Transverse colon (tissue), 4 donors: ENCODE results near the gene AFP. TPM values are rescaled to one million over a fixed set of nuclear protein-coding genes. Genes with fewer than 3 reads are reported as not detected.

Experiments
- DNase-seq: peaks from one replicate; pipeline ENCODE4 v3.0.0-alpha.2; 2019
- H3K27ac ChIP-seq, 4 donors: fragments of 200-600 bp; sonication (generic); 2 replicates each; pipeline ENCODE4 v1.5.1; 2016 to 2018; ENCODE audit warnings: inconsistent platforms in 4 of 4
- H3K27me3 ChIP-seq: fragments of 200-600 bp; sonication (generic); 2 replicates; pipeline ENCODE4 v1.5.1; 2017; ENCODE audit warnings: inconsistent platforms
- H3K36me3 ChIP-seq, 4 donors: fragments of 200-600 bp; sonication (generic); 2 replicates each; pipeline ENCODE4 v1.5.1; 2017 to 2019; ENCODE audit warnings: inconsistent platforms in 4 of 4
- H3K4me1 ChIP-seq, 4 donors: fragments of 200-600 bp; sonication (generic); 2 replicates each; pipeline ENCODE4 v1.5.1; 2017 to 2020; ENCODE audit warnings: inconsistent platforms in 4 of 4
- H3K4me3 ChIP-seq, 4 donors: fragments of 200-600 bp; sonication (generic); 1 replicate in 1 of 4; 2 replicates in 3 of 4; pipeline versions ENCODE4 v1.5.1 to v1.6.1; 2017 to 2019; ENCODE audit warnings: inconsistent platforms in 4 of 4
- H3K9me3 ChIP-seq, 2 donors: fragments of 200-600 bp; sonication (generic); 2 replicates each; pipeline ENCODE4 v1.5.1; 2017 to 2019; ENCODE audit warnings: inconsistent platforms in 2 of 2
- CTCF ChIP-seq, 5 experiments: fragments of 200-600 bp in 3 of 5; fragments of 450-650 bp in 2 of 5; sonication (generic) in 3 of 5; IDR thresholded peaks; 1 replicate in 2 of 5; 2 replicates in 3 of 5; pipeline ENCODE4 v1.5.1; 2016 to 2017; ENCODE audit warnings: antibody characterized with exemption in 5 of 5, inconsistent platforms in 3 of 5, mild to moderate bottlenecking in 2 of 5, moderate library complexity in 1 of 5
- EP300 ChIP-seq: sonication (generic); formaldehyde crosslinking; IDR thresholded peaks from one replicate; pipeline ENCODE4 v1.6.1; 2017; ENCODE audit warnings: antibody characterized with exemption, low read depth
- POLR2A ChIP-seq: fragments of 450-650 bp; IDR thresholded peaks from one replicate; pipeline ENCODE4 v1.6.1; 2016; ENCODE audit warnings: antibody characterized with exemption, mild to moderate bottlenecking, moderate library complexity
- POLR2AphosphoS5 ChIP-seq, 3 donors: sonication (generic); formaldehyde crosslinking; IDR thresholded peaks; one replicate each; pipeline ENCODE4 v1.6.1; 2016; ENCODE audit warnings: antibody characterized with exemption in 3 of 3
- whole genome bisulfite sequencing, 2 donors: methylation state at CpG; one replicate each; pipeline ENCODE4 v1.1.5; 2018; ENCODE audit warnings: low coverage in 1 of 2; 5-methylcytosine and 5-hydroxymethylcytosine counted together
- in situ Hi-C, 4 donors: fragments of 200-750 bp; cut with MboI; loops; one replicate each; pipeline versions ENCODE4 v1.15.0 to v1.15.1; 2017; ENCODE audit warnings: low sequenced_read_pairs in 3 of 4, low pct_ligation_motif_present in 1 of 4, low pct_unique_long_range_greater_than_20kb in 1 of 4
- intact Hi-C: fragments of 100-400 bp; cut with DNase I; formaldehyde crosslinking; loops from one replicate; pipeline ENCODE4 v1.15.1; 2023; ENCODE audit warnings: low total_unique reads
- total RNA-seq, 4 donors: library from RNA; depleted of rRNA; stranded (reverse); fragments of >200 nt; gene quantifications; one replicate each; pipeline ENCODE4 v1.1.0, GENCODE V29; 2016

The AFP gene
- total RNA-seq, 4 donors from 2014 or later: not detected

- no peaks in the 10 kb centered on the region for H3K9me3 ChIP-seq
- H3K4me3 ChIP-seq: no peak overlapping the region
- TF ChIP-seq EP300 (no peak), POLR2A (no peak), CTCF (IDR thresholded peaks at IDR 0.05) (no peak), POLR2AphosphoS5 (IDR thresholded peaks at IDR 0.05) (no peak)
- WGBS, 2 donors: 82 to 93% methylated on average over 2 of the region's 2 CpGs
- no peak overlapping the region for H3K27ac ChIP-seq
- in situ Hi-C loops: no loop called here
- H3K36me3 ChIP-seq: no peaks in the 10 kb centered on the region
- intact Hi-C loops: no loop called here
- DNase-seq: no peak
- no peaks in the 10 kb centered on the region for H3K4me1 ChIP-seq
- H3K27me3 ChIP-seq: no peaks in the 10 kb centered on the region
Observed at GRCh38 chr4:73415807-73416238, 20.2 kb upstream of the AFP start.

DNA sequence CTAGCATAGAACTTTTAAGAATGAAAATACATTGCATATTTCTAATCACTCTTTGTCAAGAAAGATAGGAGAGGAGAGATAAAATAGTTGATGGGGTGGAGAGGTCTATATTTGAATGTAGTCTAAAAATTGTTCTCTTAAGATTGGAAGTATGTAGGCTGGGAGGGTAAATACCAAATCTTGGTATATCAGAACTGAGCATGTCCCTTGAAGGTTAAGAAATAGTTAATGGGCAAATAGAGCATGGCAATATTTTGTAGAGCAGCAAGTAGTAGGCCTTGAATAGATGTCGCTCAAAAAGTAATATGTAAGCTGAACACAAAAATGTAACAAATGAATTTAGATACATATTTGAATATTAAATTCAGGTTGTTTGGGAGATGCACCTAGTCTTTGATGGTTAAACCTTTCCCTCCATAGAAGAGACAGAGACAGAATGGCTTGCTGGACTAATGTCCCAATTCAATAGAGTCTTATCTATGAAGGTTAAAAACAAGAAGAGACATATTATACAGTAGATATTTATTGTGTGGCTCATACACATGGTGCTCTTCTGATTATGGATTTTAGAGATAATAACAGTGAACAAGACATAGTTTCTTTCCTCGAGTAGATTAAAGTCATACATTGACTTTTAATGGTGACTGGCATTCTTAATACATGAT lies 19.5 kb upstream of the AFP start:
- TF ChIP-seq EP300 (no peak), POLR2AphosphoS5 (IDR thresholded peaks at IDR 0.05) (no peak), CTCF (IDR thresholded peaks at IDR 0.05) (no peak), POLR2A (no peak)
- Histone ChIP-seq H3K4me3 (no peak overlapping the region), H3K27me3 (no peaks in the 10 kb centered on the region), H3K36me3 (no peaks in the 10 kb centered on the region), H3K27ac (no peak overlapping the region), H3K4me1 (no peaks in the 10 kb centered on the region), H3K9me3 (no peaks in the 10 kb centered on the region)
- intact Hi-C loops: no loop called here
- DNase-seq: no peak
- WGBS, 2 donors: 72 to 75% methylated on average over 2 of the region's 2 CpGs
- in situ Hi-C loops: no loop called here

GRCh38 chr4:73417342-73417741 lies 18.7 kb upstream of the AFP start:
- WGBS, 2 donors: 66 to 76% methylated on average over 2 of the region's 2 CpGs
- no peak overlapping the region for H3K4me3 ChIP-seq
- no peaks in the 10 kb centered on the region for H3K27me3 ChIP-seq
- intact Hi-C loops (no loop called here), in situ Hi-C loops (no loop called here)
- H3K4me1 ChIP-seq: no peaks in the 10 kb centered on the region
- DNase-seq: no peak
- no peak overlapping the region for H3K27ac ChIP-seq
- no peaks in the 10 kb centered on the region for H3K9me3 ChIP-seq
- TF ChIP-seq EP300: no peak
- TF ChIP-seq POLR2AphosphoS5 (IDR thresholded peaks at IDR 0.05): no peak
- no peak for TF ChIP-seq CTCF (IDR thresholded peaks at IDR 0.05)
- TF ChIP-seq POLR2A: no peak
- no peaks in the 10 kb centered on the region for H3K36me3 ChIP-seq

- Histone ChIP-seq H3K27me3 (no peaks in the 10 kb centered on the region), H3K9me3 (no peaks in the 10 kb centered on the region), H3K36me3 (no peaks in the 10 kb centered on the region), H3K4me3 (no peak overlapping the region), H3K4me1 (no peaks in the 10 kb centered on the region), H3K27ac (no peak overlapping the region)
- in situ Hi-C loops (no loop called here), intact Hi-C loops (no loop called here)
- DNase-seq: no peak
- WGBS, 2 donors: 83 to 88% methylated on average over 5 to 6 of the region's 6 CpGs
- TF ChIP-seq CTCF (IDR thresholded peaks at IDR 0.05): no peak
- no peak for TF ChIP-seq EP300
- no peak for TF ChIP-seq POLR2AphosphoS5 (IDR thresholded peaks at IDR 0.05)
- no peak for TF ChIP-seq POLR2A
Observed at GRCh38 chr4:73417973-73418372, 18.0 kb upstream of the AFP start.
